GM23248 (cell line): Measurements from ENCODE around the gene UBFD1. TPM values are rescaled to one million over a fixed set of nuclear protein-coding genes. Genes with fewer than 3 reads are reported as not detected.
"Not testable (repeated sequence)": the region's sequence is repeated elsewhere in the genome, so short reads cannot be mapped to it uniquely, and the experiment has no call there.

Source experiments
- DNase-seq: peaks from one replicate; pipeline ENCODE4 v3.0.0-alpha.2; 2015
- H2AFZ ChIP-seq: fragments of 200-600 bp; sonication (generic); 2 replicates; pipeline ENCODE4 v1.6.1; 2016; ENCODE audit warnings: antibody characterized with exemption
- H3F3A ChIP-seq: fragments of 200-600 bp; sonication (generic); 2 replicates; pipeline ENCODE4 v1.6.1; 2016; ENCODE audit warnings: mild to moderate bottlenecking, antibody characterized with exemption, mixed run types; ENCODE audit not compliant: insufficient read depth
- H3K27ac ChIP-seq: fragments of 200-600 bp; sonication (generic); 2 replicates; pipeline ENCODE4 v1.5.1; 2016; ENCODE audit warnings: mild to moderate bottlenecking
- H3K27me3 ChIP-seq: fragments of 200-600 bp; sonication (generic); replicated peaks from 2 replicates; pipeline ENCODE4 v1.6.1; 2016; ENCODE audit warnings: mild to moderate bottlenecking; ENCODE audit not compliant: insufficient read depth
- H3K36me3 ChIP-seq: fragments of 200-600 bp; sonication (generic); 2 replicates; pipeline ENCODE4 v1.6.1; 2016; ENCODE audit warnings: low read depth, mild to moderate bottlenecking
- H3K4me1 ChIP-seq: fragments of 200-600 bp; sonication (generic); 2 replicates; pipeline ENCODE4 v1.6.1; 2016; ENCODE audit warnings: mild to moderate bottlenecking; ENCODE audit not compliant: insufficient read depth
- H3K4me2 ChIP-seq: fragments of 200-600 bp; sonication (generic); one replicate; pipeline ENCODE4 v1.6.1; 2016; ENCODE audit warnings: mild to moderate bottlenecking; ENCODE audit not compliant: unreplicated experiment
- H3K4me3 ChIP-seq: fragments of 200-600 bp; sonication (generic); 2 replicates; pipeline ENCODE4 v1.5.1; 2016; ENCODE audit warnings: mild to moderate bottlenecking
- H3K79me2 ChIP-seq: fragments of 200-600 bp; sonication (generic); 2 replicates; pipeline ENCODE4 v1.6.1; 2016; ENCODE audit warnings: mild to moderate bottlenecking; ENCODE audit not compliant: insufficient read depth
- H3K9ac ChIP-seq: fragments of 200-600 bp; sonication (generic); 2 replicates; pipeline ENCODE4 v1.6.1; 2016; ENCODE audit warnings: mild to moderate bottlenecking
- H3K9me2 ChIP-seq: fragments of 200-600 bp; sonication (generic); 2 replicates; pipeline ENCODE4 v1.6.1; 2016; ENCODE audit warnings: mixed run types, mild to moderate bottlenecking, moderate library complexity; ENCODE audit not compliant: insufficient read depth
- H3K9me3 ChIP-seq: fragments of 200-600 bp; sonication (generic); one replicate; pipeline ENCODE4 v1.6.1; 2017; ENCODE audit warnings: low read depth
- H4K20me1 ChIP-seq: fragments of 200-600 bp; sonication (generic); 2 replicates; pipeline ENCODE4 v1.6.0; 2016; ENCODE audit not compliant: insufficient read depth
- EZH2 ChIP-seq: fragments of 200-600 bp; sonication (generic); IDR thresholded peaks from 2 replicates; pipeline ENCODE4 v1.6.1; 2018; ENCODE audit warnings: antibody characterized with exemption, mild to moderate bottlenecking; ENCODE audit not compliant: insufficient read depth, poor library complexity, severe bottlenecking
- EZH2phosphoT487 ChIP-seq: fragments of 200-600 bp; sonication (generic); IDR thresholded peaks from 2 replicates; pipeline ENCODE4 v1.6.1; 2018; ENCODE audit warnings: antibody characterized with exemption, moderate library complexity, mild to moderate bottlenecking, low read depth; ENCODE audit not compliant: insufficient read depth
- WGBS, 2 experiments: methylation state at CpG; one replicate each; pipeline ENCODE4 v1.1.6; 2015 to 2017; ENCODE audit warnings: low lambda C conversion rate in 2 of 2, low coverage in 1 of 2; ENCODE audit errors: missing lambda C conversion rate in 2 of 2; 5-methylcytosine and 5-hydroxymethylcytosine counted together
- in situ Hi-C: fragments of 300-500 bp; cut with MboI; formaldehyde crosslinking; loops from 2 replicates; pipeline ENCODE4 v1.15.0; 2020
- polyA plus RNA-seq: library from polyadenylated mRNA; unstranded; fragments of >200 nt; fragmentation: Nextera tagmentation; extraction: Ambion mirVana; gene quantifications from 2 replicates; pipeline ENCODE4 v1.2.1, GENCODE V29; 2016
- total RNA-seq: library from RNA; depleted of rRNA; stranded (reverse); fragments of >200 nt; shearing (Covaris generic); gene quantifications from 2 replicates; pipeline ENCODE4 v1.2.3, GENCODE V29; 2014

UBFD1 gene
- total and polyA plus RNA-seq, 2 experiments from 2014 or later: 50.2 to 129 TPM

DNA sequence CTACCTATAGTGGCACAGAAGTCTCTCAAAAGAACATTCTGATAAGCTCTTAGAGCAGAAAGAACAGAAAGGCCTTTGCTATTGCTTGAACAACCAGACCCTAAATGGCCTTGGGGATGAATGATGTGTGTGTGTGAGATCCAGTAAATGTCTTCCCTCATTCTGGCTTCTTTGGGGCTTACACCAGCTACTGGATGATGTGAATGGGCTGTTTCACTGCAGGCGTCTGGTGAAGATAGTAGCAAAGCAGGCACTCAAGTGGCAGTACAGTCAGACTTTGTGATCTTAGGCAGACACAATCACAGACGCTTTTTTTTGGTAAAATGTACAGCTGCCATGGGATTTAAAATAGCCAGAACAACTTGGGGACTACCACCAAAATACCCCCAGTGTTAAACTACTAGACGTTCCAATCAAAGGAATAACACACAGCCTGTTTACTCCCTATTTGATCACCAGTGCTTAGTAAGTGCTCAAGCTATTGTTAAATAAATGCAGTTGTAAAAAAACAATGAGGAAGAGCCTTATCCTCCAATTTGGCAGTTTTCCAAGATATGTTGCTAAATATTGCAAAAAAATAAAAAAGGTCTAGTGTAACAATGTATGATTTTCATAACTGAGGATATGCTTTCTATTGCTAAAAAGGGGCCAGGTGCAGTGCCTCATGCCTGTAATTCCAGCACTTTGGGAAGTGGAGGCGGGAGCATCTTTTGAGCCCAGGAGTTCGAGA lies 20.7 kb downstream of the UBFD1 start:
- no peaks in the 10 kb centered on the region for H3K79me2 ChIP-seq
- H3K36me3 ChIP-seq: peaks cover 36% of the 10 kb centered on the region
- peaks cover 49% of the 10 kb centered on the region for H3F3A ChIP-seq
- no peaks in the 10 kb centered on the region for H3K27me3 ChIP-seq
- H2AFZ ChIP-seq: no peak overlapping the region
- no peak overlapping the region for H3K4me3 ChIP-seq
- H3K9me2 ChIP-seq: no peaks in the 10 kb centered on the region
- H3K27ac ChIP-seq: no peak overlapping the region
- in situ Hi-C loops: no loop called here
- H3K9me3 ChIP-seq: no peaks in the 10 kb centered on the region
- TF ChIP-seq EZH2 (no peak), EZH2phosphoT487 (no peak)
- no peaks in the 10 kb centered on the region; the same call in 1 of the 2 replicates for H4K20me1 ChIP-seq
- DNase-seq: peak; percentile 43
- 79 to 80% methylated on average over 5 of the region's 5 CpGs for WGBS, 2 experiments
- H3K4me1 ChIP-seq: no peaks in the 10 kb centered on the region
- H3K4me2 ChIP-seq: no peak overlapping the region
- H3K9ac ChIP-seq: no peak overlapping the region

DNA sequence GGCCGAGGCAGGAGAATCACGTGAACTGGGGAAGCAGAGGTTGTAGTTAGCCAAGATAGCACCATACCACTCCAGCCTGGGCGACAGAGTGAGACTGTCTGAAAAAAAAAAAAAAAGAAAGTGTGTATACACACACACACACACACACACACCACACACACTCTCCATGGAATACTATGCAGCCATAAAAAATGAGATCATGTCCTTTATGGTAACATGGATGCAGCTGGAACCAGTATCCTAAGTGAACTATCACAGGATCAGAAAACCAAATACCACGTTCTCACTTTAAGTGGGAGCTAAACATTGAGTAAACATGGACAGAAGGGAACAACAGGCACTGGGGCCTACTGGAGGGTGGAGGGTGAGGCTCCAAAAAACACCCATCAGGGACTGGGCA lies 21.8 kb downstream of the UBFD1 start:
- in situ Hi-C loops: no loop called here
- H3K79me2 ChIP-seq: no peaks in the 10 kb centered on the region

DNA sequence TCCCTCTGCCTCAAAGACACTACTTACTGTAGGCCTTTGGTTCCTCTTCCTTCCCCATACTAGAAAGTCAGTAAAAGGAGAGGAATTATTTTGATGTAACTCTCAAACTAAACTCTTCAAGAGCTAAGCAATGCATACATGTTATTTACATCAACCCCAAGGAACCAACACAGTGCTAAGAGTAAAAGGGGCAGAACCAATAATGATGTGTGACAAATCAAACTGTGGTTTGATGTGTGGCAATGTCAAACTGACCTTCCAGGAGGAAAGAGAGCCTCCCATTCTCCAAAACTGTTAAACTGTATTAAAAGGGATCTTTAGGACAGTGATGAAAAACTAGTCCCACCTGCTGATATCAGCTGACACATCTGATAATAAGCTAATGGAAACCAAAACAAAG lies 22.9 kb downstream of the UBFD1 start:
- Histone ChIP-seq H4K20me1 (no peaks in the 10 kb centered on the region; the same call in 1 of the 2 replicates), H3K27ac (no peak overlapping the region), H3K4me3 (no peak overlapping the region), H3K79me2 (no peaks in the 10 kb centered on the region), H3K9me3 (no peaks in the 10 kb centered on the region), H3K4me1 (no peaks in the 10 kb centered on the region), H3K36me3 (peaks cover 34% of the 10 kb centered on the region), H3K4me2 (no peak overlapping the region), H3K9me2 (no peaks in the 10 kb centered on the region), H3K9ac (no peak overlapping the region), H2AFZ (no peak overlapping the region), H3K27me3 (no peaks in the 10 kb centered on the region), H3F3A (peaks cover 47% of the 10 kb centered on the region)
- TF ChIP-seq EZH2: no peak
- TF ChIP-seq EZH2phosphoT487: no peak
- DNase-seq: no peak
- in situ Hi-C loops: no loop called here

More for the DNA sequence above, 21.8 kb downstream of the UBFD1 start:
- TF ChIP-seq EZH2 (no peak), EZH2phosphoT487 (no peak)
- Histone ChIP-seq H4K20me1 (no peaks in the 10 kb centered on the region; the same call in 1 of the 2 replicates), H3K9ac (no peak overlapping the region), H2AFZ (no peak overlapping the region), H3K9me2 (no peaks in the 10 kb centered on the region), H3K4me2 (no peak overlapping the region), H3K4me3 (no peak overlapping the region), H3K4me1 (no peaks in the 10 kb centered on the region), H3K27me3 (no peaks in the 10 kb centered on the region), H3K9me3 (no peaks in the 10 kb centered on the region), H3F3A (peaks cover 49% of the 10 kb centered on the region), H3K36me3 (peaks cover 34% of the 10 kb centered on the region), H3K27ac (no peak overlapping the region)
- 95% methylated on average over 4 of the region's 4 CpGs for WGBS, 2 experiments
- no peak for DNase-seq

DNA sequence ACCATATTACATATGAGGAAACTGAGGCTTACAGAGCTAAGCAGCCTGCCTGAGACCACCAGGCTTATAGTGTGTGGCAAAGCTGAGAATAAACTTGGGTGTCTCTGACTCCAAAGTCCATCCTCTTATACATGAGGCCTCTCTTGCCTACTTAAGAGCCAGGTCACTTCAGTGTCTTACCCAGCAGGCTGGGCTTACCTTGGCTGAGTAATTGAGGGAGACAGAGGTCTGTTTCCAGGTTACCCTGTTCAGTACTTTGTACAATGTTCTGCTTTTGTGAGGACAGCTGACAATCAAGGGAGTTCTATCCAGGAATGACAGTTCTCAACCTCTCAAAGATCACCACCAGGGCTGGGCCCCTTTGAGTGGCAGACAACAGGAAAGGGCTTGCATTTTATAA lies 24.2 kb downstream of the UBFD1 start:
- Histone ChIP-seq H3K9ac (no peak overlapping the region), H3K27me3 (no peaks in the 10 kb centered on the region), H3F3A (peaks cover 42% of the 10 kb centered on the region), H3K79me2 (peaks cover 11% of the 10 kb centered on the region), H3K4me1 (no peaks in the 10 kb centered on the region), H3K4me3 (no peak overlapping the region), H3K27ac (no peak overlapping the region), H2AFZ (no peak overlapping the region), H3K9me3 (no peaks in the 10 kb centered on the region), H4K20me1 (no peaks in the 10 kb centered on the region), H3K36me3 (peaks cover 28% of the 10 kb centered on the region), H3K4me2 (no peak overlapping the region), H3K9me2 (no peaks in the 10 kb centered on the region)
- no peak for DNase-seq
- no peak for TF ChIP-seq EZH2phosphoT487
- no peak for TF ChIP-seq EZH2
- in situ Hi-C loops: no loop called here

DNA sequence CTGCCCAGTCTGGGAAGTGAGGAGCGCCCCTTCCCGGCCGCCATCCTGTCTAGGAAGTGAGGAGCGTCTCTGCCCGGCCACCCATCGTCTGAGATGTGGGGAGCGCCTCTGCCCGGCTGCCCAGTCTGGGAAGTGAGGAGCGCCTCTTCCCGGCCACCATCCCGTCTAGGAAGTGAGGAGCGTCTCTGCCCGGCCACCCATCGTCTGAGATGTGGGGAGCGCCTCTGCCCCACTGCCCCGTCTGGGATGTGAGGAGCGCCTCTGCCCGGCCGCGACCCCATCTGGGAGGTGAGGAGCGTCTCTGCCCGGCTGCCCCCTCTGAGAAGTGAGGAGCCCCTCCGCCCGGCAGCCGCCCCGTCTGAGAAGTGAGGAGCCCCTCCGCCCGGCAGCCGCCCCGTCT lies 25.7 kb downstream of the UBFD1 start:
- in situ Hi-C loops: not testable (repeated sequence)
- H3K36me3 ChIP-seq: peaks cover 28% of the 10 kb centered on the region

More for the DNA sequence above, 25.7 kb downstream of the UBFD1 start:
- H3K9me2 ChIP-seq, H3K27me3 ChIP-seq, H3K9me3 ChIP-seq, H3K4me2 ChIP-seq, H3K4me3 ChIP-seq, H2AFZ ChIP-seq, DNase-seq, H3K27ac ChIP-seq, H3K9ac ChIP-seq, H4K20me1 ChIP-seq: not testable (repeated sequence)
- peaks cover 11% of the 10 kb centered on the region for H3K4me1 ChIP-seq
- H3F3A ChIP-seq: peaks cover 29% of the 10 kb centered on the region
- H3K79me2 ChIP-seq: peaks cover 27% of the 10 kb centered on the region
- 97 to 100% methylated on average over 4 to 19 of the region's 30 CpGs for WGBS, 2 experiments
